NOMO-1 treated with DMSO at 0.1 percent for 48 hours (cell line): Measurements from ENCODE around the gene KCNJ15.

Experiments used
- DNase-seq: peaks from one replicate; lab custom pipeline; 2025; ENCODE audit not compliant: unreplicated experiment; lab: John Stamatoyannopoulos, UW

Gene KCNJ15

DNA sequence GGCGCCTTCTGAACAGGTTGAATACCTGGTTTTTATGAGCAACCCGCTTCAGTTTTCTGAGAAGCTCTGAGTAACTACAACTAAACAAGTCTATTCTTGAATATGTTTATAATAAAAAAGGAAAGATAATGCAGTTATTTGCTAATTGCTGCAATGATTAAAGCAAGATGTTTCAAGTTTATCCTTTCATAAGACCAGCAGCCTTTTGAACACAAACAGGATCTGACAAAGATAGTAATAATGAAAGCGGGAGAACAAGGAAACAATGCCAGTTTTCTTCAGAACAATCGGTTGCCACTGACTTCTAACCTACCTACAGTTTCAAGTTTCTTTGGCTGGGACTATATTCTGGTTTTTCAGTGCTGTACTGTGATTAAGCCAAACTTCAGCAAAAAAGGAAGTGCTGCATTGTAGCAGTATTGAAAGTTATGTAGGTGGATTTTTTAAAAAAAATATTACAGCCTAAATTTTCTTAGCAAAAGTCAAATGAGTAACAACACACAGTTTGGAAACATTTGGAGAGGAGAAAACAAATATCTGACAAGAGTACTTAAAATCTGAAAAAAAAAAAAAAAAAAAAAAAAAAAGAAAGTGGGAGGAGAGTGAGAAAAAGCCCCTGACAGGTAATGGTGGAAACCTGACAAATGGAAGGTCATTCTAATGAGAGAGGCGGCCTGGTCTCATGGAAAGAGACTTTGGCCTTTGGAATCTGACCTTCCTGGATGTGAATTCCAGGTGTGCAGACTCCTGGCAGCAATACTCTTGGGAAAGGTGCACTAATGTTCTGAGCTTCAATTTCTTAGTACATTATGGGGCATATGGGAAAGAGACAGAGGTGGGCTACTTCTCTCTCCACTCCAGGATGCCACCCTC, 11.4 kb downstream of the KCNJ15 start:
- no peak for DNase-seq

DNA sequence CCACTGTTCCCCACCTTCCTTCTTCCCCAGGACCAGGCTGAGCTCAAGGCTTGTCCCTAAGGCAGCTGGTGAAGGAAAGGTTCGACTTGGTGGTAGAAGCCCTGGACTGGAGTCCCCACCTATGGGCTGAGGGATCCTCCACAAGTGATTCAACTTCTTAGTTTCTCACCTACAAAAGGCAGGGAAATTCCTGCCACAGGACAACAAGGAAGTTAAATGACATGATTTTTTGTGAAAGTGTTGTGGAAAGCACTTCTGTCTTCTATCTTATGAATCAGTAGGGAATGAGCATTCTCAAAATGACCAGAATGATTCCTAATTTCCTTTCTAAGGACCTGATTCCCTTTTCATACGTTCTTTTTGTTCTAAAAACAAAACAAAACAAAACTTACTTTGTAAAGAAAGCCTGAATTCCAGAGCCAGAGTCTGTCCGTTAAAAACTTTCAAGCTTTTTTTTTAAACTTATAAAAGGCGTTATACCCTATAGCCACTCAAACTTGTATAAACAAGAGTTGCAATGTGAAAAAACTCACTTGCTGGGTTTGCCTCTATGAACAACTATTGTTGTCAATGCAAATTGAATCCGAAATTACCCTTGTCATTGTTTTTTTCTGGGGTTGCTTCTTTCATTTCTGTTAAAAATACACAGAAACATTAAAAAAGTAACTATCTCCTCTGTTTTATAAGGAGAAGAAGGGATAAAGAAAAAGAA, 12.2 kb downstream of the KCNJ15 start:
- DNase-seq, result no peak

DNA sequence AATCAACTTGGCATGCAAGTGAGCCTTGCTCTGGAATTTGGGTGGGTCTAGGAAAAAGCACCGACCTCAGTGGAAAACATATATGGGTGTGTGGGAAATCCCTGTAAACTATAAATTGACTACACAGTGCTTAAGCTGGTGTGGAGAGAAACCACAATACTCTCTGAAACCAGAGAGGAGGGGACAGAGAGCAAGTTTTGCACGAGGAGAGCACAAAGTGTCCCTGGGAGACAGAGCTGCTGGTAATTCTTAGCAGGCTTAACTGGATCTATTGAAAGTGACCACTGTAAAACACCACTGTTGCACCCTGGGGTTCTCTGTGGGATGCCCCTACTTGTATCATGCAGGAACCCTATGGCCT, 12.8 kb downstream of the KCNJ15 start:
- no peak for DNase-seq

DNA sequence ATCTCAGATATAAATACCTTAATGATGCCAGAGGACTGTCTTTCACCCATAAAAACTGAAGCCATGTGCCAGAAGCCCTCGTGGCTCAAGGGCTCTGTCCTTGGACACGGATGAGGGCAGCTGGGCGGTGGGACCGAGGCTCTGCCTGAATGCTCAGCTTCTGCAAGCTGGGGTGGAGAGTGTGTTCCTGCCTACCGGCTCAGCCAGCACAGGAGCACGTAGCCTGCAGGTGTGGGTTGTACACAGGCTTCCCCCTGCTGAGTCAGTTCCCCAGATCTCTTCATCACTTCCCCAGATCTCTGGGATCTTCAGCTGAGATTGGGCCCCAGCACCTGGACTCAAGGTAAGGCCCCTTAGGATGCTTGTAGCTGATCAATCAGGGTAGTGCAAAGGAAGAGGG, 15.4 kb downstream of the KCNJ15 start:
- no peak for DNase-seq

DNA sequence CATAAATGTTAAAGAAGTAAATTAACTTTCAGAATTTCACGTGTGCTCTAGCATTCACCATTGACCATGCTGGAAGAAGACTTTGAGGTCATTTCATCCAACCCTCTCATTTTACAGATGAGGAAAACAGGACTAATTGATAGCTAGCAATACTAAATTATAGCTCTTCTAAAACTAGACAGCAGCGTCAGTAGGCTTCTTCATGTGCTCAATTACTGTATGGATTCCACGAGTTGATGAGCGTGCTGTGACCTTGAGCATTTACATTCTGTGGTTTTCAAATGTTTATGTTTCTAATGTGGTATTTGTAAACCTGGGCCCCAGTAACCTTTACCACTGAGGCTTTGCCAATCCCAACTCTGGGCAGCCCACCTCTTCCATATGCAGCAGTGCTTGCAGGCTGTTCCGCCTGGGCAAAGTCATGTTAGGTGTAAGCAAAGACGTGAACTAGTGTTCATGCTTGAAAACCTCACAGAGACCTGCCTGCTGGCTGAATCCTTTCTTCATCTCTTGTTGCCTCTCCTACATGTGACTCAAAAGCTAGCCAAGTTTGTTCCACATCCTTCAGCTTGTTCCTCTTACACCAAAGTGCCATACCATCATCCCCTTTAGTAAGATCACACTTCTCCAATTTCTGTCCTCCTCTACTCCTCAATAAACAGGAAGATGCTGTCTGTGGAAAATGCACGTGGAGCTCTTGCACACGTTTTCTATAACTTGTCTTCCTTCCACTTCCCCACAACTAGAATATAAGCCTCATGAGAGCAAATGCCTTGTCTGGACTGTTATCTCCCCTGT, 17.2 kb downstream of the KCNJ15 start:
- DNase-seq, result peak; percentile 93

DNA sequence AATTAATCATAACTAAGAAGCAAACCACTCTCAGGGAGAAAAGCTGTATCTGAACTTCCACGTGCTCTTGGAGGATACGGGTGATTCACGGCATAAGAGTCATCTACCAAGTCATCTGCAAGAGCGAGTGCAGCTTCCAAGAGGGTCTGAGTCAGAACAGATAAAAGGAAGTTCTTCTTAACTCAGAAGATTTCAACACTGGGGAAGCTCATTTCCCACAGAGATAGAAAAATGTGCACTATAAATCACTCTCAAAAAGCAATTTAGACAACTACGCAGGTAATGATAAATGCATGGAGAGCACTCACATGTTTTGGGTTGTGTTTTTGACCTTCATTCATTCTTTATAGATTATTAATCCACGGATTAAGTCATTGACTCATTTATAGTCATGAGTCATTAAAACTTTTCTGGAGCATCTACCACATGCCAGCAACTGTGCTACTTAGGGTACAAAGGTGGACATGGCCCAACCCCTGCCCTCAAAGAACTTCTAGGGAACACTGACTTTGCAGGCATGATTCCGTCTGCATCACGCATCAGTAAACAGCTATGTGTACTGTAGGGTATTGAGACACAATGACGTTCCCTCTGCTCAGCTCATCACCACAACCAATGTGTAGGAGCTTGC, 20.8 kb downstream of the KCNJ15 start:
- peak; percentile 99 for DNase-seq

DNA sequence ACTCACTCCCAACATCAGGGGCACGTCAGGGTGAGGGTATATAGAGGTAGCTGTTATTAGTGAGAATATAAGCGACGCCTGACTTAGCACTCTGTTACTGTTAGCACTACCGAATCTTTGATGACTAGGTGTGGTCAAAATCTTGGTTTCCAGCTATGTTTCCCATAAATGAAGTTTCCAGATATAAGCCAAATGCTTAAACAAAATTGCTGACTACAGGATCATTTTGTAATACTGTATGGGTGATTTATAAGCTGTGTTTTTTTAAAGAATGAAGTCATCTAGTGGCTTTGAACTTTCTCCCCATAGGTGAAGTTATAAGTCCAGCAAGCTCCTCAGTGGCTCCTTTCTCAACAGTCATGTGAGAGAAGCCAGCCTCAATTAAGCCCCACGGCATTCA, 23.7 kb downstream of the KCNJ15 start:
- DNase-seq, result no peak

DNA sequence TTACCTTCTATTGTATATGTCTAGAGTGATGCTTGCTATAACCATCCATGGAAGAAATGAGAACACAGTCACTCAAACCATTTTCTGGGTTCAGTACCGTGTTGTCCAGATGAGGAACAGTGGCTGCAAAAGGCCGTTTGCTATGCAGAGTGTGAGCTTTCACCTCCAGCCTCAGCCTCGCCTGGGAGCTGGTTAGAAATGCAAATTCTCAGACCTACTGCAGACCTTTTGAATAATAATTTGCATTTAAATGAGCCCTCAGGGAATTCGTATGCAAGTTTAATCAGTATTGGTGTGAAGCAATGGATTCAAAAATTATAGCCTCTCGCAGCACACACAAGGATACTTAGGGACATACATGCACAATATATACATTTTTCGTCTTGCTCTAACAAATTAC, 24.1 kb downstream of the KCNJ15 start:
- no peak for DNase-seq

DNA sequence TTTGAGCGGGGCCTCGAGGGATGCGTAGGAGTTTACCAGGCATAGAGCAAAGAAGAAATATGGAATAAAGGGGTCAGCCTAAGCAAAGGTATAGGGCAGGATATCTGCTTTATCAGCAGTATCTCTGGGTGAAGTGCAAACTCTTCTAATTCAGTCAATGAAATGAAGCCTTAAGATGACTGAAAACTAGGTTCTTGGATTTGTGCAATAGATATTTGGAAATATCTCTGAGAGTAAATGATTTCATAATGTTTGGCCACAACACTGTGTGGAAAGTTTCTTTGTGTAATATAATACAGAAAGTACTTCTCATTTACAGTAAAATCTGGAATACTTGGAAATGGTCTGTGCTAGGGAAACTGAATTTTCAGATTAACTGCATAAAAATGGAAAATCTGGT, 26.1 kb downstream of the KCNJ15 start:
- DNase-seq, result peak; percentile 92

DNA sequence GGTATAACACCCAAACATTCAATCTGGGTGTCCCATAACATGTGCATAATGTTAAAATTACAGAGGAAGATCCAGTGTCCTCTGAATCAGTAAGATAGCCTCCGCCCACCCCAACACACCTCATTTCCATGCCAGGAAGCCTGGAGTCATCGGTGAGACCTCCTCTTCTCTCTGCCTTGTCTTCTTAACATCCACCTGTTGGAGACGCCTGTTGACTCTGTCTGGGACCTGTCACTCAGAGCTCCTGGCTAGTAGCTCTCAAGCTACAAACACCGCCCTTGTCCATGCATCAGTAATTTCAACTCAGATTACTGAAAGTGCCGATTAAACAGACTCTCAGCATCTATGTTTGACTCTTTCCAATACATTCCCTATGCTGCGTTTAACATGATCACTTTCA, 27.4 kb downstream of the KCNJ15 start:
- no peak for DNase-seq

DNA sequence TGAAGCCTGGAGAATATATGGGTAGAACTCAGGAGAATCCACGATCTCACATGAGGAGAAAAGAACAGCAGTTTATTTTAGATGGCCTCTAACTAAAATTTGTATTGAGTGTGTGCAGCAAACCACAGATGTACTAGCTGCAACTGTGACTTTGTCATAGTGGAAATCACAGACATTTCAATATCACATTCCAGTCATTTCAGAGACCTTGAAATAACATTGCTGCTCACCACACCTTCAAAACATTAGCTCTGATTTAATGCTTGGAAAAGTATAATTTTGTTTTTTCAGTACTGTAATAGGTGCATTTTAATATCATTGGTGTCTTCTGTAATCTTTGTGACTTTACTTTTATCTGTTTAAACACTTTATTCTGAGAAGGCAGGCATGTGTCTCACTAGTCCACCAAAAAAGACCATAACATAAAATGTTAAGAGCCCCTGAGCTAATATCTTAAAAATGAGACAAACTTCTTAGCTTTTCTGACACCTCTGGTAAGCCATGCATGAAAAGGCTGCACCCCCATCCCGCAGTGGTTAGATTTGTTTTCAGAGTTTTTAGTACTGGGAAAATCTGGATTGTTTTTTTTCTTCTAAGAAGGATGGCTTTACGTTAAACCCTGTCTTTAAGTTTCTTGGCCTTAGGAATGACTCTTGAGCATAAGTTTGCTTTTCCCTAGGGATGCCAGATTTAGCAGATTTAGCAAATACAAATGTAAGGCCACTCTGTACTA, 30.1 kb downstream of the KCNJ15 start:
- DNase-seq, result no peak

DNA sequence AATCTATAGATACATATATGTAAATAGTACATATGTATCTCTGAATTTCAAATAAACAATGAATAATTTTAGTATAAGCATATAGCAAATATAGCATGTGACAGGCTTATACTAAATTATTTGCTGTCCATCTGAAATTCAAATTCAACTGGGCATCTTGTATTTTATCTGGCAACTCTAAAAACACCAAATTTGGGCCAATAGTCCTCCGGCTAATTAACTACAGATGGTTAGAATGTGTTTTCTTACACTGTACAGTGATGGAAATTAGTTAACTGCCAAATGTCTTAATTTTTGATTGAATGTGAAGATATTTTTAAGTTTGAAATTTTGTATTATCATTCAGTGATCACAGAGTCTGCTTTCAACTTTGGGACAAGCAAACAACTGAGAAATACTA, 30.7 kb downstream of the KCNJ15 start:
- no peak for DNase-seq

DNA sequence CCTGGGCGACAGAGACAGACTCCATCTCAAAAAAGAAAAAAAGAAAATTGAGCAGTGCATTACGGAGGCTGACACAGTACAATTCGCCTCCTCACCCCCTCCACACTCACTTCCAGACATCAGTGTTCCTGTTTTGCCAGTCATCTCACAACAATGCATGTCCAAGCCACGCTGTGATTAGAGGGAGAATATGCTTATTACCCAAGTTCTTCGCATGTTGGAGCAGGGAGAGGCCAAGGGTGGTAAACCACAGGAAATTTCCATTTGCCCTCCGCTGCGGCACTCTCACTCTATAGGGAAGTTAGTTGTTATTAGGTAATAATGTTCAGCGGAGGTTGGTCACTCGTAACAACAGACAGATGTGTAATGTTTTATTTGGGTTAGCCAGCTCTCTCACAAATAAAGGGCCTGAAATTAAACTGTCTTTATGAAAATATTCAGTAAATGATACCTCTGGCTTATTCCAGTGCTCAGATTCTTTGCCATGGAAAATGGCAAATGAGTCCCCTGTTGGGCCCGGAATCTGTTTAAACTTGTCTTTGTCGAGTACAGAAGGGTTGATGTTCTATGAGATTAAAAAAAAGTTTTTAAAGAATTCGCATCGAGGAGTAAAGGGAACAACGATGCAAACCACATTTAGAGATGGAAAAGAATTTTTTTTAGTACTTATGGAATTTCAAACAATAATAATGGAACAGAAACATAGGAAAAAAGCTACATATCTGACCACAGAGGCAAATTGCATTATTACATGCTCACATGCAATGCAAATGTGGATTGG, 33.1 kb downstream of the KCNJ15 start:
- peak; percentile 98 for DNase-seq

DNA sequence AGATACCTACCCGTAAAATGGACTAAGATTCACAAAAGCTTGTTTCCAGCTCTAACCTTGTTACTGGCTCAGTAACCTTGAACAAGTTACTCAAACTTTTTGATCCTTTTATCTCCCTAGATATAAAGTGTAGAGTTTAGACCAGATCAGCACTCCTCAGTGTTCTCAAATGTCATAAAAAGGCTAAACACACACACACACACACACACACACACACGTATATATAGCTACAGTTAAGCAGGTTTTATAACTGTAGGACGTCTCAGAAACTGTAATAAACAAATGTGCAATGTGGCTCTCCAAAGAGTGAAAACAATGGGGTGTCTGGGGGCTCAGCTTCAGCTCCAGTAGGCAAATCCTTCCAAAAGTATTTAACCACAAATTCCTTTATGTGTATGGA, 34.0 kb downstream of the KCNJ15 start:
- DNase-seq, result no peak

DNA sequence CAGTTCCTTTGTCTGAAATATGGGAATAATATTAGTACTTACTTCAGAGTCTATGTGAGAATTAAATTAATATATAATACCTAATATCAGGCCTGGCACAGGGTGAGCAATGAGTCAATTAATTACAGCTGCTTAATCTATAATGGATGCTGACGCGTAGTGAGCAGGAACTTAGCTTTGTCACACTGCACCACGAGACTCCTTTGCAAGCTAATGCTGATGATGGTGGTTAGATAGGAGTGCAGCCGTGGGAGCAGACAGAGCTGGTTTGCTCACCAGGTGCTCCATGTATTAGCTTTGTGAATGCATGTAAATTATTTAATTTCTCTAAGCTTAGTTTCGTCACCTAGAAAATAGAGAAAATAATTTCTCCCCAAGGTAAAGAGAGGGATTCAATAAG, 35.1 kb downstream of the KCNJ15 start:
- no peak for DNase-seq

DNA sequence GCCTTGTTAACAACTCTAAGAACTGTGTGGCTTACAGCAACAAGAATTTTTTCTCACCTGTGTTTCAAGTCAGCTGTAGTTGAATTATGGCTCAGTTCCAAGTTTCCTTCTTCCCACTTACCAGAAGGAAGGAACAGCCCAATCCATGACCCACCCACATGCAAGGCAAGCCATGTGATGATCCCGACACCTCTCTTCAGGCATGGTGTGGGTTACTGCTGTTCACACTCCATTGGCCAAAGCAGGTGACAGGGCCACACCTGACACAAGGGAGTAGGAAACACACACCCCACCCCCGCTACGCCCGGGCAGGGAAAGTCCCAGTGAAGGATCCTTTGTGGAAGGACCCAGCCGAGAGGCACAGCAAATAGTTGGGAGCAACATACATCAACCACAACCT, 36.3 kb downstream of the KCNJ15 start:
- no peak for DNase-seq

DNA sequence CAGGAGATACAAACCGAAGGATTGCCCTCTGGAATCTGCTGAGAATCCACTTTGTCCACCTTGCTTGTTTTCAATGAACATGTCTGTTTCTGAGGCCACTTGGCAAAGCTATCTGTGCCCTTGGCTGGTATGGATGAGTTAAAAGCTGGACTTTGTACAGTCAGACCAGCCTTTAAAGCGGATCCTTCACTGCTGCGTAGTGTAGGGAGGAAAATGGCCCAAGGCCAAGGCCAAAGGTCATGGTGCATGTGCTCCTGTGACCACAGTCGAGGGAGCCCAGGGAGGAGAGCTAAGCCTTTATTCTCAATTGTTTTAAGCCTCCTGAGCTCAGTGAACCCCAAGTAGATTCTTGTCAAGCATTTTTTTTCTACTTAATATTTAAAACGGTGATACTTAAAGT, 37.0 kb downstream of the KCNJ15 start:
- DNase-seq, result no peak

DNA sequence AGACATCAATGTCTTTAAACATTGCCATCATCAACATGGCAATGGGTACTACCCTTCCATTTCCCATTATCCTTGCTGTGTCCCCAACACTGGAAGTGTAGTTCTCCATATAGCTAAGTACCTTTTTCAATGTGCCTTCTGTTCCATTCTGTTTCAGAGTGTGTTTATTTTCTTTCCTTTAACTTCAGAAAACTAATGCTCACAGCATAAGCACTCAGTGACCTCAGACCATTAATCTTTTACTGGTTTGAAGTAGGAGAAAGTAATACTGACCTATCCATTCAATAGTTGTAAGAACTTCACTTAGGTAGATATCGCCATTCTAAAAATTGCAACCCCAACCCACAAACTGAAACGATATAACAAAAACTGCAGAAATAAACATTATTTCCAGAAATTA, 37.8 kb downstream of the KCNJ15 start:
- DNase-seq, result no peak

DNA sequence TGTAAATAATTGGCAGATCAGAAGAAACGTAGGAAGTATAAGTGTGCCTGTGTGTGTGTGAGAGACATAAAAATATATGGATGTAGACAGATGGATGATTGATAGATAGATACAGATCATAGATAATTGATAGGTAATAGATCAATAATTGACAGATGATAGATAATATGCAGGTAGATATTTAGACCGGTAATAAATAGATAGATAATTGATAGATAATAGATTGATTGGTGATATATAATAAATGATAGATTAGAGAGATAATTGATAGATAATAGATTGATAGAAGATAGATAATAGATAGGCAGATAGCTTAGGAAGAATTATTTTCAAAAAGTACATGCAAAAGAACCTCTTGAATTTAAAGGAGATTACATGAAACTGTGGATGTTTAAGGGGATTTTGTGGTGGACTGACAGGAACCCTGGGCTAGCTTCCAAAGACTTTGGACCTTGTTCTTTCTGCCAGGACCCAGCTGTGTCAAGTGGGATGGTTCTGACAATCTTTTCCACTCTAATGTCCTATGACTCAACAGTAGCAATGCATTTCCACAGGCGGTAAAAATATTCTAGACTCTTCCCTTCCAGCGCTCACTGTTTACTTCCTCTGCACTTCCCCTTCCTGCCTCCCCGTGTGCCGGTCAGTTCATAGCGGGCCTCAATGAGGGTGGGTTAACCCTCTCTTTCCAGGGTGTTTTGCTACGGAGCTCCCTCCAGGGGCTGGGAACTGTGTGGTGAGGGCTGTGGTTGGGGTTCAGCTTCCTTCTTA, 39.4 kb downstream of the KCNJ15 start:
- peak; percentile 34 for DNase-seq
